Mesodermal cell (in vitro differentiated cells): ENCODE results near the gene KRT7.

Experiments used
- H3K27ac ChIP-seq: 2 replicates; pipeline ENCODE4 v1.7.0; 2013; ENCODE audit warnings: mild to moderate bottlenecking, low read depth, low read length, moderate library complexity; ENCODE audit not compliant: severe bottlenecking
- H3K36me3 ChIP-seq: 2 replicates; pipeline ENCODE4 v1.7.1; 2013; ENCODE audit warnings: mild to moderate bottlenecking, low read length, moderate library complexity; ENCODE audit not compliant: control insufficient read depth, insufficient read depth
- H3K4me1 ChIP-seq: one replicate; pipeline ENCODE4 v1.7.1; 2013; ENCODE audit warnings: mild to moderate bottlenecking, low read length; ENCODE audit not compliant: insufficient read depth, control insufficient read depth, poor library complexity, severe bottlenecking
- H3K4me3 ChIP-seq: 2 replicates; pipeline ENCODE4 v1.7.0; 2013; ENCODE audit warnings: low read length, control low read depth, mild to moderate bottlenecking; ENCODE audit not compliant: insufficient read depth, poor library complexity, severe bottlenecking; ENCODE audit errors: extremely low read depth
- H3K9me3 ChIP-seq: 2 replicates; pipeline ENCODE4 v1.7.1; 2013; ENCODE audit warnings: mild to moderate bottlenecking, low read length, moderate library complexity; ENCODE audit not compliant: control insufficient read depth
- WGBS, 2 experiments: methylation state at CpG; one replicate each; pipeline ENCODE4 v1.1.5; 2013; ENCODE audit warnings: missing lambda C conversion rate in 2 of 2; ENCODE audit not compliant: insufficient coverage in 2 of 2; 5-methylcytosine and 5-hydroxymethylcytosine counted together

KRT7 gene

GRCh38 chr12:52207895-52208294 lies 25.1 kb upstream of the KRT7 start:
- no peaks in the 10 kb centered on the region for H3K36me3 ChIP-seq
- WGBS, 2 experiments = 59 to 75% methylated on average over 5 to 9 of the region's 10 CpGs
- no peak overlapping the region for H3K27ac ChIP-seq
- H3K4me1 ChIP-seq = peaks cover 26% of the 10 kb centered on the region
- no peaks in the 10 kb centered on the region for H3K9me3 ChIP-seq
- no peak overlapping the region for H3K4me3 ChIP-seq

GRCh38 chr12:52208424-52209165 lies 24.4 kb upstream of the KRT7 start:
- H3K9me3 ChIP-seq = no peaks in the 10 kb centered on the region
- 90 to 92% methylated on average over 10 to 16 of the region's 18 CpGs for WGBS, 2 experiments
- H3K36me3 ChIP-seq = no peaks in the 10 kb centered on the region
- no peak overlapping the region for H3K4me3 ChIP-seq
- no peak overlapping the region for H3K27ac ChIP-seq
- H3K4me1 ChIP-seq = peaks cover 19% of the 10 kb centered on the region

GRCh38 chr12:52209321-52209720 lies 23.7 kb upstream of the KRT7 start:
- 86 to 90% methylated on average over 7 to 8 of the region's 8 CpGs for WGBS, 2 experiments
- H3K4me1 ChIP-seq = peaks cover 13% of the 10 kb centered on the region
- no peaks in the 10 kb centered on the region for H3K9me3 ChIP-seq
- no peak overlapping the region for H3K27ac ChIP-seq
- no peaks in the 10 kb centered on the region for H3K36me3 ChIP-seq
- H3K4me3 ChIP-seq = no peak overlapping the region

GRCh38 chr12:52210186-52210924 lies 22.7 kb upstream of the KRT7 start:
- no peaks in the 10 kb centered on the region for H3K9me3 ChIP-seq
- no peaks in the 10 kb centered on the region for H3K36me3 ChIP-seq
- H3K4me3 ChIP-seq = no peak overlapping the region
- peaks cover 9% of the 10 kb centered on the region for H3K4me1 ChIP-seq
- 87 to 91% methylated on average over 5 to 6 of the region's 7 CpGs for whole genome bisulfite sequencing, 2 experiments
- H3K27ac ChIP-seq = no peak overlapping the region

DNA sequence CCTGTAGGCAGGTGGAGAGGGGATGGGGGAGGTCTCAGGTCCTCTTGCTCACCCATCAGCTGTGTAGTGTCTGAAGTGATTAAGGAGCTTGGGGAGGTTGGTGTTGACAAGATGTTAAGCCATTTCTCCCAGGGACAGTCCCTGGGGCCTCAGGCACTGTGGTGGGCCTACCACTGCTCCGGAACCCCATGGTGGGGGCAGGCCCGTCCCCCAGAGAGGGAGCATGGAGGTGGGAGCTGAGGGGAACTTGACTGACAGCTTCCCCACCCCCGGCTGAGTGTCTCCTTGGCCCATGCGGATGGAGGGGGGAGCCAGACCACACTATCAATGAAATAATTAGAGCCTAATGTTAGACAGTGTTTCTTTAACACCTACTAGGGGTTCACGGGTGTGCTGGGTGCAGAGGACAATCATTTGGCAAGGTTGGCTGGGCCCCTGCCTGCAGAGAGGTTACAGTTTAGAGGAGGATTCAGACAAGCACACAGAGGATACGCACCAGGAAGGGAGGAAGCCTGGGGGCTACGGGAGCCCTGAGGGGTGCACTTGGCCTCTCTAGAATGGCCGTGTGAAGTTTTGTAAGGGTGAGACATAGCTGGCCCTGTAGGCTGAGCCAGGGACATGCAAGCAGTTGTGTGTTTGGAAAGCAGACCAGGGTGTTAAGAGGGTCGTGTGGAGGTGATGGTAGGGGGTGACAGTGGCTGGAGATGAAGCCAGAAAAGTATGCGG lies 22.0 kb upstream of the KRT7 start:
- Histone ChIP-seq H3K36me3 (no peaks in the 10 kb centered on the region), H3K4me3 (no peak overlapping the region), H3K4me1 (peaks cover 15% of the 10 kb centered on the region), H3K27ac (no peak overlapping the region), H3K9me3 (no peaks in the 10 kb centered on the region)
- 80 to 84% methylated on average over 6 to 7 of the region's 10 CpGs for WGBS, 2 experiments

DNA sequence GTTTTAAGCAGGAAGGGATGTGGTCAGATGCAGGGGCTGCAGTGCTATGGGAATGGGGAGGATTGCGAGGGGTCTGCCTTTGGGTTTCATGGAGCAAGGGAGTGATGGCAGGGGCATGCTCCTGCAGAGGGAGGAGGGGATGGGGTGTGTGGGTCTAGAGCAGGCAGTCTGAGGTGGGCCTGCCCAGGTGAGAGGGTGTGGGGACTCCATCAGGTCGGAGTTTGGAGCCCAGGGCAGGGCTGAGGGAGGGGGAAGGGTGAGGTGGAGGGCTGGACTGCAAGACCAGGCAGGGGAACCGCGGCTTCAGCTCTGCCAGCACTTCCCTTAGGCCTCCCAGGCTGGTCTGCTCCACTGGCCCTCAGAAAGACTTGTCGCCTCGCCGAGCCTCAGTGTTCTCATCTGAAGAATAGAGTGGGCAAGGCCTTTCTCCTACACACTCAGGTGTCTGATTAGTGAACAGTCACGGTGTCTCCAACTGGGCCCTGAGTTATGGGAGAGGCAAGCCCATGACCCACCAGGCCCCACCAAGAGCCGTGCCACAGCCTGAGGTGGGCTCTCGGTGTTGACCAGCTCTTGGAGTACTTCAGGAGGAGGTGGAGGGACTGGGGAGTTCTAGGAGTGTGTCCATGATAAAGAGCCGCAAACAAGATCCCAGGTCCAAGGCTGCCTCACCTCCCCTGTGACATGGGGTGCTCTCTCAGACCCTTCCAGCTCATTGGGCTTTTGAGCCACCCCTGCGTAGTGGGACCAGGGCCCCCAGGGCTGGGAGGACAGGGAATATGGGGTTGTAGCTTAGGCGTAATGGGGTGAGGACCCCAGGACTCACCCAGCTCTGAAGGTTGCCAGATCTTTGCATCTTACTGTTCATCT lies 21.1 kb upstream of the KRT7 start:
- 80 to 90% methylated on average over 10 to 11 of the region's 13 CpGs for WGBS, 2 experiments
- no peak overlapping the region for H3K4me3 ChIP-seq
- no peaks in the 10 kb centered on the region for H3K36me3 ChIP-seq

GRCh38 chr12:52212701-52213563 lies 20.1 kb upstream of the KRT7 start:
- H3K4me3 ChIP-seq = no peak overlapping the region
- H3K4me1 ChIP-seq = peaks cover 15% of the 10 kb centered on the region
- WGBS, 2 experiments = 81 to 94% methylated on average over 9 to 13 of the region's 13 CpGs
- no peak overlapping the region for H3K27ac ChIP-seq
- H3K36me3 ChIP-seq = no peaks in the 10 kb centered on the region
- H3K9me3 ChIP-seq = no peaks in the 10 kb centered on the region

More for the DNA sequence above, 21.1 kb upstream of the KRT7 start:
- Histone ChIP-seq H3K4me1 (peaks cover 15% of the 10 kb centered on the region), H3K9me3 (no peaks in the 10 kb centered on the region), H3K27ac (no peak overlapping the region)

DNA sequence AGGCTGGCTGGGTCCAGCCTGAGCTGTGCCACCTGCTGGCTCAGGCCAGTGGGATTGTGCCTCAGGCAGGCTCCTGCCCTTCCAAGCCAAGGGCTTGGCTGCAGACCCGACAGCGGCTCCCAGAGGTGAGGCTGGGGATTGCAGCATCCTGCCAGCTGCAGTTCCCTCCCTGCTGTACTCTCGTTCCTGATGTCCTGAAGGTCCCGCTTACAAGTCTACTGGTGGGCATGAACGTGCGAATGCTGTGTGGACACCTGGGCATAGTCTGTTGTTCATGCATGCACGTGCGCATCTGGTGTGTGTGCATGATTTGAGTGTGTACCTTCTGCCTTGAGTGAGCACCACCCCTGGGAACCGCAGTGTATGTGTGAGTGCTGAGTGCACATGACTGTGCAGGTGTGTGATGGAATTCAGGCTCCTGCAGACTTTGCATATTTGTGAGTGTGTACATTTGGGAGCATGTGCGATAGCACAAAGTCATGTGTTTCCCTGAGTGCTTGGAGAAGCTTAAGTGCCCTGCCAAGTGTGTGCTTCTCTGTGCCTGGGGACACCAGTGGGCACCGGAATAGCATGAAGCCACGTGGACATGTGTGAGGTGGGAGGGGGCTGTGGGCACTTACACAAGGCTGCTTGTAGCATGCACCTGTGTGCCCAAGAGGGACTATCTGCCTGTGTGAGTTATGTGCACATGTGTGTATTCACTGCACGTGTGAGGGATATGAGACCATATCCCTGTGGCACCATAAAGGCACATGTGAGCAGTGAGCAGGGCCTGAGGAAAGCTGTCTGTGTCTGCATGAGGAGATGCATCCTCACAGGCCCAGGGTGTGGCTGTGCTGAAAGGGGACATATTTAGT lies 19.3 kb upstream of the KRT7 start:
- H3K36me3 ChIP-seq = no peaks in the 10 kb centered on the region
- no peak overlapping the region for H3K27ac ChIP-seq
- no peaks in the 10 kb centered on the region for H3K9me3 ChIP-seq
- peaks cover 15% of the 10 kb centered on the region for H3K4me1 ChIP-seq
- no peak overlapping the region for H3K4me3 ChIP-seq
- WGBS, 2 experiments = 46 to 49% methylated on average over 12 to 13 of the region's 13 CpGs

GRCh38 chr12:52214421-52214802 lies 18.6 kb upstream of the KRT7 start:
- no peak overlapping the region for H3K4me3 ChIP-seq
- H3K9me3 ChIP-seq = no peaks in the 10 kb centered on the region
- peaks cover 9% of the 10 kb centered on the region for H3K4me1 ChIP-seq
- H3K36me3 ChIP-seq = no peaks in the 10 kb centered on the region
- H3K27ac ChIP-seq = no peak overlapping the region
- WGBS, 2 experiments = 81% methylated on average over 3 of the region's 3 CpGs; no CpG with 5 or more reads in 1 of the 2 experiments
